ENCODE data around the gene ATP6V0B. TPM values are rescaled to one million over a fixed set of nuclear protein-coding genes. Genes with fewer than 3 reads are reported as not detected.

Gene ATP6V0B
- polyA plus RNA-seq, 1 donor: 113 TPM

- Histone ChIP-seq H3K27me3 (ENCODE audit: control insufficient read depth, insufficient read depth, low read length) (no peaks in the 10 kb centered on the region), H3K36me3 (ENCODE audit: control insufficient read depth, insufficient read depth, low read length) (peaks cover 11% of the 10 kb centered on the region), H3K4me1 (ENCODE audit: control insufficient read depth, insufficient read depth, low read length) (peaks cover 17% of the 10 kb centered on the region), H3K4me3 (ENCODE audit: low read length) (peak overlapping the region; percentile 80), H3K9me3 (ENCODE audit: control insufficient read depth, low read depth, low read length) (no peaks in the 10 kb centered on the region), H3K27ac (ENCODE audit: low read length) (peak overlapping the region; percentile 88)
- no peak for DNase-seq
- no CpG with 5 or more reads among the region's 3 CpGs for WGBS (ENCODE audit: insufficient coverage, low lambda C conversion rate)
These were observed 29.0 kb upstream of the ATP6V0B start for GRCh38 chr1:43945674-43946235.

- peak; percentile 98 for DNase-seq
- Histone ChIP-seq H3K27me3 (ENCODE audit: control insufficient read depth, insufficient read depth, low read length) (no peaks in the 10 kb centered on the region), H3K27ac (ENCODE audit: low read length) (peak within 1 kb of the TSS; percentile 88), H3K36me3 (ENCODE audit: control insufficient read depth, insufficient read depth, low read length) (peaks cover 14% of the 10 kb centered on the region), H3K9me3 (ENCODE audit: control insufficient read depth, low read depth, low read length) (no peaks in the 10 kb centered on the region), H3K4me1 (ENCODE audit: control insufficient read depth, insufficient read depth, low read length) (peaks cover 17% of the 10 kb centered on the region), H3K4me3 (ENCODE audit: low read length) (peak within 1 kb of the TSS; percentile 80)
- no CpG with 5 or more reads among the region's 74 CpGs for WGBS (ENCODE audit: insufficient coverage, low lambda C conversion rate)
These were observed 28.3 kb upstream of the ATP6V0B start, which contains the start of gene IPO13 for GRCh38 chr1:43946236-43947060. TSS of gene IPO13 (plus strand) at chr1:43946950. CDS start at chr1:43947601, 651 bp downstream.

GRCh38 chr1:43947061-43947873, 27.5 kb upstream of the ATP6V0B start:
- Histone ChIP-seq H3K27me3 (ENCODE audit: control insufficient read depth, insufficient read depth, low read length) (no peaks in the 10 kb centered on the region), H3K27ac (ENCODE audit: low read length) (peak overlapping the region; percentile 88), H3K4me3 (ENCODE audit: low read length) (peak overlapping the region; percentile 80), H3K36me3 (ENCODE audit: control insufficient read depth, insufficient read depth, low read length) (peaks cover 14% of the 10 kb centered on the region), H3K4me1 (ENCODE audit: control insufficient read depth, insufficient read depth, low read length) (peaks cover 17% of the 10 kb centered on the region), H3K9me3 (ENCODE audit: control insufficient read depth, low read depth, low read length) (no peaks in the 10 kb centered on the region)
- DNase-seq: no peak
- no CpG with 5 or more reads among the region's 27 CpGs for WGBS (ENCODE audit: insufficient coverage, low lambda C conversion rate)

- H3K36me3 ChIP-seq (ENCODE audit: control insufficient read depth, insufficient read depth, low read length): peaks cover 14% of the 10 kb centered on the region
- no CpG with 5 or more reads among the region's 3 CpGs for WGBS (ENCODE audit: insufficient coverage, low lambda C conversion rate)
- H3K4me3 ChIP-seq (ENCODE audit: low read length): peak overlapping the region; percentile 80
- DNase-seq: peak in 1 of 2 donors; percentile 37
- peaks cover 17% of the 10 kb centered on the region for H3K4me1 ChIP-seq (ENCODE audit: control insufficient read depth, insufficient read depth, low read length)
- H3K9me3 ChIP-seq (ENCODE audit: control insufficient read depth, low read depth, low read length): no peaks in the 10 kb centered on the region
- no peaks in the 10 kb centered on the region for H3K27me3 ChIP-seq (ENCODE audit: control insufficient read depth, insufficient read depth, low read length)
- H3K27ac ChIP-seq (ENCODE audit: low read length): no peak overlapping the region
These were observed 26.8 kb upstream of the ATP6V0B start for GRCh38 chr1:43947874-43948437.

GRCh38 chr1:43949678-43950077, 25.1 kb upstream of the ATP6V0B start:
- Histone ChIP-seq H3K36me3 (ENCODE audit: control insufficient read depth, insufficient read depth, low read length) (peaks cover 14% of the 10 kb centered on the region), H3K9me3 (ENCODE audit: control insufficient read depth, low read depth, low read length) (no peaks in the 10 kb centered on the region), H3K4me3 (ENCODE audit: low read length) (no peak overlapping the region), H3K4me1 (ENCODE audit: control insufficient read depth, insufficient read depth, low read length) (peaks cover 17% of the 10 kb centered on the region), H3K27ac (ENCODE audit: low read length) (no peak overlapping the region), H3K27me3 (ENCODE audit: control insufficient read depth, insufficient read depth, low read length) (no peaks in the 10 kb centered on the region)
- WGBS (ENCODE audit: insufficient coverage, low lambda C conversion rate): no CpG with 5 or more reads among the region's 13 CpGs
- DNase-seq: no peak

GRCh38 chr1:43951021-43951985, 23.5 kb upstream of the ATP6V0B start:
- WGBS (ENCODE audit: insufficient coverage, low lambda C conversion rate): no CpG with 5 or more reads among the region's 4 CpGs

GRCh38 chr1:43952731-43953346, 21.9 kb upstream of the ATP6V0B start:
- WGBS (ENCODE audit: insufficient coverage, low lambda C conversion rate): 80% methylated on average over 1 of the region's 8 CpGs
- Histone ChIP-seq H3K27ac (ENCODE audit: low read length) (no peak overlapping the region), H3K9me3 (ENCODE audit: control insufficient read depth, low read depth, low read length) (no peaks in the 10 kb centered on the region), H3K36me3 (ENCODE audit: control insufficient read depth, insufficient read depth, low read length) (peaks cover 31% of the 10 kb centered on the region), H3K27me3 (ENCODE audit: control insufficient read depth, insufficient read depth, low read length) (no peaks in the 10 kb centered on the region), H3K4me1 (ENCODE audit: control insufficient read depth, insufficient read depth, low read length) (peaks cover 7% of the 10 kb centered on the region), H3K4me3 (ENCODE audit: low read length) (no peak overlapping the region)
- DNase-seq: peak in 1 of 2 donors; percentile 29

More at GRCh38 chr1:43951021-43951985, 23.5 kb upstream of the ATP6V0B start:
- no peaks in the 10 kb centered on the region for H3K9me3 ChIP-seq (ENCODE audit: control insufficient read depth, low read depth, low read length)
- peaks cover 15% of the 10 kb centered on the region for H3K4me1 ChIP-seq (ENCODE audit: control insufficient read depth, insufficient read depth, low read length)
- H3K27me3 ChIP-seq (ENCODE audit: control insufficient read depth, insufficient read depth, low read length): no peaks in the 10 kb centered on the region
- no peak overlapping the region for H3K27ac ChIP-seq (ENCODE audit: low read length)
- no peak overlapping the region for H3K4me3 ChIP-seq (ENCODE audit: low read length)
- DNase-seq: no peak
- H3K36me3 ChIP-seq (ENCODE audit: control insufficient read depth, insufficient read depth, low read length): peaks cover 17% of the 10 kb centered on the region

GRCh38 chr1:43953361-43953760, 21.4 kb upstream of the ATP6V0B start:
- H3K36me3 ChIP-seq (ENCODE audit: control insufficient read depth, insufficient read depth, low read length): peaks cover 37% of the 10 kb centered on the region
- H3K4me3 ChIP-seq (ENCODE audit: low read length): no peak overlapping the region
- H3K4me1 ChIP-seq (ENCODE audit: control insufficient read depth, insufficient read depth, low read length): peaks cover 2% of the 10 kb centered on the region
- H3K9me3 ChIP-seq (ENCODE audit: control insufficient read depth, low read depth, low read length): no peaks in the 10 kb centered on the region
- WGBS (ENCODE audit: insufficient coverage, low lambda C conversion rate): no CpG with 5 or more reads among the region's 3 CpGs
- no peak for DNase-seq
- H3K27ac ChIP-seq (ENCODE audit: low read length): no peak overlapping the region
- no peaks in the 10 kb centered on the region for H3K27me3 ChIP-seq (ENCODE audit: control insufficient read depth, insufficient read depth, low read length)

- no peak for DNase-seq
- Histone ChIP-seq H3K4me3 (ENCODE audit: low read length) (no peak overlapping the region), H3K4me1 (ENCODE audit: control insufficient read depth, insufficient read depth, low read length) (no peaks in the 10 kb centered on the region), H3K27ac (ENCODE audit: low read length) (no peak overlapping the region), H3K27me3 (ENCODE audit: control insufficient read depth, insufficient read depth, low read length) (no peaks in the 10 kb centered on the region), H3K36me3 (ENCODE audit: control insufficient read depth, insufficient read depth, low read length) (peaks cover 42% of the 10 kb centered on the region), H3K9me3 (ENCODE audit: control insufficient read depth, low read depth, low read length) (no peaks in the 10 kb centered on the region)
- no CpG with 5 or more reads among the region's 5 CpGs for WGBS (ENCODE audit: insufficient coverage, low lambda C conversion rate)
These were observed 20.7 kb upstream of the ATP6V0B start for GRCh38 chr1:43954036-43954435.
